K562 (cell line): ENCODE measurements around the gene EVL. TPM values are rescaled to one million over a fixed set of nuclear protein-coding genes. Genes with fewer than 3 reads are reported as not detected.

Experiments
- ATAC-seq: fragments of 200-7000 bp; cut with Tn5 transposase; 3 replicates; pipeline ENCODE4 v1.9.1; 2020; ENCODE audit warnings: moderate library complexity
- BruUV-seq: library from RNA; stranded (reverse); fragments of 400-500 nt; replicated peaks from 2 replicates; lab custom pipeline; 2021; lab: Mats Ljungman, UMichigan
- CTCF ChIA-PET: fragments of 300-600 bp; formaldehyde crosslinking; extraction: SDS; loops from one replicate; lab custom pipeline; 2021; ENCODE audit warnings: low intra/inter-chr PET ratio; lab: Yijun Ruan, JAX
- POLR2A ChIA-PET: fragments of 300-600, 350-650 bp; sonication (Branson Sonifier 250); formaldehyde crosslinking; extraction: SDS; loops from one replicate; lab custom pipeline; 2021; ENCODE audit warnings: antibody characterized with exemption, inconsistent platforms; lab: Yijun Ruan, JAX
- DNase-seq, 4 experiments: peaks; one replicate each; pipeline versions ENCODE4 v3.0.0 to v3.0.0-alpha.2; 2011 to 2018; ENCODE audit warnings: low spot score in 3 of 4, mixed read lengths in 3 of 4; ENCODE audit errors: extremely low read depth in 1 of 4
- FAIRE-seq: peaks from 2 replicates; lab custom pipeline; 2011; peaks lifted over from hg19 to GRCh38; lab: Jason Lieb, UNC
- H2AFZ ChIP-seq: 2 replicates; pipeline ENCODE4 v1.6.0; 2011; ENCODE audit warnings: low read depth, low read length, control low read depth, inconsistent platforms
- H3K27ac ChIP-seq: fragments of 200-600 bp; 3 replicates; pipeline ENCODE4 v1.8.0; 2011; ENCODE audit warnings: low read depth, mild to moderate bottlenecking, control low read depth, inconsistent platforms, low read length, moderate library complexity, mixed read lengths; ENCODE audit errors: extremely low read depth
- H3K27me3 ChIP-seq, 2 experiments: fragments of 300-600 bp in 1 of 2; 2 replicates in 1 of 2; 3 replicates in 1 of 2; pipeline versions ENCODE4 v1.6.0 to v1.8.0; 2011; ENCODE audit warnings: inconsistent platforms in 2 of 2, low read length in 2 of 2, mild to moderate bottlenecking in 1 of 2, mixed read lengths in 1 of 2, moderate library complexity in 1 of 2; ENCODE audit not compliant: control insufficient read depth in 2 of 2, insufficient read depth in 2 of 2
- H3K36me3 ChIP-seq: fragments of 300-600 bp; 3 replicates; pipeline ENCODE4 v1.8.0; 2011; ENCODE audit warnings: mild to moderate bottlenecking, low read length, inconsistent platforms; ENCODE audit not compliant: control insufficient read depth, insufficient read depth
- H3K4me1 ChIP-seq, 2 experiments: fragments of 200-600 bp in 1 of 2; replicated peaks in 1 of 2; 2 replicates in 1 of 2; 3 replicates in 1 of 2; pipeline versions ENCODE4 v1.5.1 to v1.8.0; 2011; ENCODE audit warnings: inconsistent platforms in 2 of 2, low read length in 2 of 2, mild to moderate bottlenecking in 1 of 2, mixed read lengths in 1 of 2, moderate library complexity in 1 of 2; ENCODE audit not compliant: control insufficient read depth in 2 of 2, insufficient read depth in 2 of 2
- H3K4me2 ChIP-seq: 2 replicates; pipeline ENCODE4 v1.6.1; 2011; ENCODE audit warnings: low read length, control low read depth, inconsistent platforms, mixed read lengths; ENCODE audit not compliant: insufficient read depth
- H3K4me3 ChIP-seq: fragments of 200-600 bp; sonication (generic), shearing (Covaris generic); 2 replicates; pipeline ENCODE4 v1.5.1; 2016; ENCODE audit warnings: control low read depth, inconsistent platforms
- H3K79me2 ChIP-seq: fragments of 200-600 bp; 3 replicates; pipeline ENCODE4 v1.8.0; 2011; ENCODE audit warnings: low read length, inconsistent platforms; ENCODE audit not compliant: control insufficient read depth, insufficient read depth
- H3K9ac ChIP-seq, 2 experiments: 2 replicates each; pipeline versions ENCODE4 v1.6.0 to v1.6.1; 2011; ENCODE audit warnings: low read depth in 2 of 2, low read length in 2 of 2, control low read depth in 1 of 2, inconsistent platforms in 1 of 2, mild to moderate bottlenecking in 1 of 2, mixed read lengths in 1 of 2; ENCODE audit not compliant: insufficient read depth in 1 of 2
- H3K9me1 ChIP-seq: one replicate; pipeline ENCODE4 v1.6.0; 2011; ENCODE audit warnings: inconsistent platforms, mild to moderate bottlenecking, low read length, moderate library complexity; ENCODE audit not compliant: control insufficient read depth, insufficient read depth
- H3K9me3 ChIP-seq: replicated peaks from 2 replicates; pipeline ENCODE4 v1.5.1; 2011; ENCODE audit warnings: low read depth, low read length, inconsistent platforms; ENCODE audit not compliant: control insufficient read depth, insufficient read depth
- H4K20me1 ChIP-seq: replicated peaks from 2 replicates; pipeline ENCODE4 v1.6.1; 2011; ENCODE audit warnings: low read length, inconsistent platforms, mixed read lengths; ENCODE audit not compliant: control insufficient read depth, insufficient read depth
- CHAMP1 ChIP-seq: fragments of 450-650 bp; IDR thresholded peaks from 2 replicates; pipeline ENCODE4 v1.6.1; 2016; ENCODE audit warnings: mild to moderate bottlenecking
- JUND ChIP-seq, 2 experiments: IDR thresholded peaks; 2 replicates in 1 of 2; 3 replicates in 1 of 2; pipeline ENCODE4 v1.6.1; 2011; ENCODE audit warnings: borderline replicate concordance in 2 of 2, low read depth in 2 of 2, low read length in 2 of 2, improper control_type of control experiment in 1 of 2, missing biosample characterization in 1 of 2, missing genetic modification characterization in 1 of 2, missing genetic modification reagents in 1 of 2
- PHF8 ChIP-seq: fragments of 200-600 bp; sonication (generic); IDR thresholded peaks from 2 replicates; pipeline ENCODE4 v1.6.1; 2012; ENCODE audit warnings: mixed run types, mild to moderate bottlenecking, inconsistent platforms, low read length, moderate library complexity, borderline replicate concordance
- RBFOX2 ChIP-seq: fragments of 200-400 bp; formaldehyde crosslinking; IDR thresholded peaks from 2 replicates; pipeline ENCODE4 v1.6.1; 2017; ENCODE audit warnings: low read depth, mild to moderate bottlenecking, low read length, moderate library complexity
- RBM15 ChIP-seq: fragments of 200-400 bp; formaldehyde crosslinking; IDR thresholded peaks from 2 replicates; pipeline ENCODE4 v1.6.1; 2018; ENCODE audit warnings: mild to moderate bottlenecking, low read length, moderate library complexity; ENCODE audit not compliant: insufficient read depth
- ZC3H8 ChIP-seq: fragments of 450-650 bp; IDR thresholded peaks from 2 replicates; pipeline ENCODE4 v1.6.1; 2017
- ZNF143 ChIP-seq: sonication (generic); formaldehyde crosslinking; IDR thresholded peaks from 2 replicates; pipeline ENCODE4 v1.9.0; 2022; ENCODE audit warnings: mild to moderate bottlenecking, missing genetic modification reagents
- ZNF318 ChIP-seq, 2 experiments: fragments of 450-650 bp; IDR thresholded peaks; 2 replicates each; pipeline ENCODE4 v1.6.1; 2016; ENCODE audit warnings: mild to moderate bottlenecking in 2 of 2, borderline replicate concordance in 1 of 2, low read depth in 1 of 2, moderate library complexity in 1 of 2
- ZNF699 ChIP-seq: fragments of 250-450 bp; sonication (Bioruptor Pico); IDR thresholded peaks from 2 replicates; pipeline ENCODE4 v1.8.0; 2021; ENCODE audit warnings: mild to moderate bottlenecking, moderate library complexity; ENCODE audit not compliant: insufficient replicate concordance
- WGBS: fragments of 100-300 bp; shearing (Covaris generic); methylation state at CpG from one replicate; pipeline ENCODE4 v1.1.6; 2016; ENCODE audit warnings: low coverage, mixed read lengths; ENCODE audit not compliant: insufficient coverage; ENCODE audit errors: missing lambda C conversion rate; 5-methylcytosine and 5-hydroxymethylcytosine counted together
- in situ Hi-C: fragments of 300-500 bp; cut with MboI; formaldehyde crosslinking; loops from 4 replicates; pipeline ENCODE4 v1.15.0; 2018; ENCODE audit warnings: inconsistent platforms, mixed read lengths
- intact Hi-C: fragments of 100-400 bp; cut with micrococcal nuclease; formaldehyde crosslinking; loops from 2 replicates; pipeline ENCODE4 v1.14.2; 2022
- polyA plus RNA-seq, 8 experiments: library from polyadenylated mRNA; depleted of rRNA in 4 of 8; stranded (reverse) in 5 of 8; unstranded in 3 of 8; fragments of >200 nt; fragmentation: Nextera tagmentation in 2 of 8; fragmentation: Illumina TruSeq in 1 of 8; extraction: Ambion mirVana in 2 of 8; extraction: Trizol in 1 of 8; gene quantifications; 2 replicates each; pipeline versions ENCODE4 v1.2.1 to v1.2.3, GENCODE V29; 2011 to 2014; ENCODE audit warnings: inconsistent platforms in 1 of 8, missing spikeins in 1 of 8
- total RNA-seq, 7 experiments: library from RNA; depleted of rRNA in 6 of 7; stranded (reverse); fragments of >200 nt in 6 of 7; fragmentation: Illumina TruSeq in 2 of 7; extraction: Trizol in 2 of 7; gene quantifications; 2 replicates each; pipeline versions ENCODE4 v1.2.1 to v1.2.3, GENCODE V29; 2011 to 2021; ENCODE audit warnings: low replicate concordance in 1 of 7

Gene EVL
- total and polyA plus RNA-seq, 9 of the 15 experiments (the other 6 are each of a cell fraction or from before 2014, with no cell fraction given) = 2.9 to 43.4 (median 23.9) TPM

GRCh38 chr14:100100032-100100703 is 34.9 kb downstream of the EVL start:
- intact Hi-C loops = no loop called here
- Histone ChIP-seq H3K79me2 (no peaks in the 10 kb centered on the region), H3K27me3 (no peaks in the 10 kb centered on the region), H3K36me3 (peaks cover 18% of the 10 kb centered on the region; the same call in 1 of the 3 replicates), H3K9me1 (no peaks in the 10 kb centered on the region), H3K4me2 (no peak overlapping the region), H3K4me1 (no peaks in the 10 kb centered on the region; a peak in 1 of 5 replicates), H4K20me1 (no peaks in the 10 kb centered on the region), H2AFZ (no peak overlapping the region), H3K9me3 (no peaks in the 10 kb centered on the region), H3K27ac (no peak overlapping the region), H3K9ac (no peak overlapping the region), H3K4me3 (no peak overlapping the region)
- DNase-seq (no peak), ATAC-seq (no peak), FAIRE-seq (no peak)
- ChIA-PET POLR2A (interaction anchor here (0.6 kb wide), 1 partner anchor 47 kb away, joined by 3 read pairs; no protein-coding TSS in a partner anchor), CTCF (no interaction called here)
- in situ Hi-C loops = no loop called here
- TF ChIP-seq RBM15 (no peak), ZNF699 (CRISPR knock-in tag) (no peak), ZC3H8 (no peak), PHF8 (no peak), ZNF318 (IDR thresholded peaks at IDR 0.05; ENCODE audit: borderline replicate concordance in 1 of 2, low read depth in 1 of 2) (no peak), JUND (IDR thresholded peaks at IDR 0.05; ENCODE audit: borderline replicate concordance, low read depth, low read length) (no peak), JUND (tag; IDR thresholded peaks at IDR 0.05; ENCODE audit: borderline replicate concordance, low read depth, low read length) (no peak), ZNF143 (no peak), RBFOX2 (no peak), CHAMP1 (no peak)
- no TSS peak for BruUV-seq
- 71% methylated on average over 14 of the region's 14 CpGs for WGBS
